K562 (cell line): ENCODE measurements around the gene SLC1A7. TPM values are rescaled to one million over a fixed set of nuclear protein-coding genes. Genes with fewer than 3 reads are reported as not detected.

ENCODE experiments used
- ATAC-seq: fragments of 200-7000 bp; cut with Tn5 transposase; 3 replicates; pipeline ENCODE4 v1.9.1; 2020; ENCODE audit warnings: moderate library complexity
- BruUV-seq: library from RNA; stranded (reverse); fragments of 400-500 nt; replicated peaks from 2 replicates; lab custom pipeline; 2021; lab: Mats Ljungman, UMichigan
- CTCF ChIA-PET: fragments of 300-600 bp; formaldehyde crosslinking; extraction: SDS; loops from one replicate; lab custom pipeline; 2021; ENCODE audit warnings: low intra/inter-chr PET ratio; lab: Yijun Ruan, JAX
- POLR2A ChIA-PET: fragments of 300-600, 350-650 bp; sonication (Branson Sonifier 250); formaldehyde crosslinking; extraction: SDS; loops from one replicate; lab custom pipeline; 2021; ENCODE audit warnings: antibody characterized with exemption, inconsistent platforms; lab: Yijun Ruan, JAX
- DNase-seq, 4 experiments: peaks; one replicate each; pipeline versions ENCODE4 v3.0.0 to v3.0.0-alpha.2; 2011 to 2018; ENCODE audit warnings: low spot score in 3 of 4, mixed read lengths in 3 of 4; ENCODE audit errors: extremely low read depth in 1 of 4
- FAIRE-seq: peaks from 2 replicates; lab custom pipeline; 2011; peaks lifted over from hg19 to GRCh38; lab: Jason Lieb, UNC
- H2AFZ ChIP-seq: 2 replicates; pipeline ENCODE4 v1.6.0; 2011; ENCODE audit warnings: low read depth, low read length, control low read depth, inconsistent platforms
- H3K27ac ChIP-seq: fragments of 200-600 bp; 3 replicates; pipeline ENCODE4 v1.8.0; 2011; ENCODE audit warnings: low read depth, mild to moderate bottlenecking, control low read depth, inconsistent platforms, low read length, moderate library complexity, mixed read lengths; ENCODE audit errors: extremely low read depth
- H3K27me3 ChIP-seq, 2 experiments: fragments of 300-600 bp in 1 of 2; 2 replicates in 1 of 2; 3 replicates in 1 of 2; pipeline versions ENCODE4 v1.6.0 to v1.8.0; 2011; ENCODE audit warnings: inconsistent platforms in 2 of 2, low read length in 2 of 2, mild to moderate bottlenecking in 1 of 2, mixed read lengths in 1 of 2, moderate library complexity in 1 of 2; ENCODE audit not compliant: control insufficient read depth in 2 of 2, insufficient read depth in 2 of 2
- H3K36me3 ChIP-seq: fragments of 300-600 bp; 3 replicates; pipeline ENCODE4 v1.8.0; 2011; ENCODE audit warnings: mild to moderate bottlenecking, low read length, inconsistent platforms; ENCODE audit not compliant: control insufficient read depth, insufficient read depth
- H3K4me1 ChIP-seq, 2 experiments: fragments of 200-600 bp in 1 of 2; replicated peaks in 1 of 2; 2 replicates in 1 of 2; 3 replicates in 1 of 2; pipeline versions ENCODE4 v1.5.1 to v1.8.0; 2011; ENCODE audit warnings: inconsistent platforms in 2 of 2, low read length in 2 of 2, mild to moderate bottlenecking in 1 of 2, mixed read lengths in 1 of 2, moderate library complexity in 1 of 2; ENCODE audit not compliant: control insufficient read depth in 2 of 2, insufficient read depth in 2 of 2
- H3K4me2 ChIP-seq: 2 replicates; pipeline ENCODE4 v1.6.1; 2011; ENCODE audit warnings: low read length, control low read depth, inconsistent platforms, mixed read lengths; ENCODE audit not compliant: insufficient read depth
- H3K4me3 ChIP-seq: fragments of 200-600 bp; sonication (generic), shearing (Covaris generic); 2 replicates; pipeline ENCODE4 v1.5.1; 2016; ENCODE audit warnings: control low read depth, inconsistent platforms
- H3K79me2 ChIP-seq: fragments of 200-600 bp; 3 replicates; pipeline ENCODE4 v1.8.0; 2011; ENCODE audit warnings: low read length, inconsistent platforms; ENCODE audit not compliant: control insufficient read depth, insufficient read depth
- H3K9ac ChIP-seq, 2 experiments: 2 replicates each; pipeline versions ENCODE4 v1.6.0 to v1.6.1; 2011; ENCODE audit warnings: low read depth in 2 of 2, low read length in 2 of 2, control low read depth in 1 of 2, inconsistent platforms in 1 of 2, mild to moderate bottlenecking in 1 of 2, mixed read lengths in 1 of 2; ENCODE audit not compliant: insufficient read depth in 1 of 2
- H3K9me1 ChIP-seq: one replicate; pipeline ENCODE4 v1.6.0; 2011; ENCODE audit warnings: inconsistent platforms, mild to moderate bottlenecking, low read length, moderate library complexity; ENCODE audit not compliant: control insufficient read depth, insufficient read depth
- H3K9me3 ChIP-seq: replicated peaks from 2 replicates; pipeline ENCODE4 v1.5.1; 2011; ENCODE audit warnings: low read depth, low read length, inconsistent platforms; ENCODE audit not compliant: control insufficient read depth, insufficient read depth
- H4K20me1 ChIP-seq: replicated peaks from 2 replicates; pipeline ENCODE4 v1.6.1; 2011; ENCODE audit warnings: low read length, inconsistent platforms, mixed read lengths; ENCODE audit not compliant: control insufficient read depth, insufficient read depth
- BRD4 ChIP-seq: fragments of 200-600 bp; sonication (generic); IDR thresholded peaks from 2 replicates; pipeline ENCODE4 v1.6.1; 2017; ENCODE audit warnings: inconsistent platforms
- CAMTA2 ChIP-seq: fragments of 250-450 bp; sonication (Bioruptor Pico); conservative IDR thresholded peaks from 2 replicates; pipeline ENCODE4 v1.5.1; 2022
- EHMT2 ChIP-seq: fragments of 450-650 bp; IDR thresholded peaks from 2 replicates; pipeline ENCODE4 v1.6.1; 2018; ENCODE audit warnings: antibody characterized with exemption
- ELF1 ChIP-seq: fragments of 200-800 bp; sonication (Bioruptor generic); IDR thresholded peaks from 2 replicates; pipeline ENCODE4 v1.6.1; 2016; ENCODE audit warnings: missing genetic modification characterization, missing compliant biosample characterization
- ETV5 ChIP-seq: sonication (generic); formaldehyde crosslinking; IDR thresholded peaks from 2 replicates; pipeline ENCODE4 v1.4.0; 2020; ENCODE audit warnings: low read depth, mild to moderate bottlenecking, missing genetic modification reagents
- FIP1L1 ChIP-seq: fragments of 200-400 bp; formaldehyde crosslinking; IDR thresholded peaks from 2 replicates; pipeline ENCODE4 v1.6.1; 2018; ENCODE audit warnings: mild to moderate bottlenecking, low read depth, low read length; ENCODE audit not compliant: poor library complexity, severe bottlenecking
- FOXP1 ChIP-seq: sonication (generic); formaldehyde crosslinking; IDR thresholded peaks from 2 replicates; pipeline ENCODE4 v1.8.0; 2022; ENCODE audit warnings: mild to moderate bottlenecking, missing genetic modification reagents
- HNRNPL ChIP-seq: fragments of 200-400 bp; formaldehyde crosslinking; IDR thresholded peaks from 2 replicates; pipeline ENCODE4 v1.6.1; 2017; ENCODE audit warnings: low read depth, mild to moderate bottlenecking, low read length
- ILK ChIP-seq: fragments of 450-650 bp; IDR thresholded peaks from 2 replicates; pipeline ENCODE4 v1.6.1; 2016; ENCODE audit warnings: missing genetic modification characterization, low read depth, mild to moderate bottlenecking, missing compliant biosample characterization, moderate library complexity, borderline replicate concordance
- KLF13 ChIP-seq: fragments of 450-650 bp; IDR thresholded peaks from 2 replicates; pipeline ENCODE4 v1.6.1; 2016; ENCODE audit warnings: missing genetic modification characterization, low read depth, mild to moderate bottlenecking, missing compliant biosample characterization, moderate library complexity, borderline replicate concordance
- MTA2 ChIP-seq: fragments of 450-650 bp; IDR thresholded peaks from 2 replicates; pipeline ENCODE4 v1.6.1; 2016; ENCODE audit warnings: low read depth
- NCOA2 ChIP-seq, 2 experiments: fragments of 450-650 bp; IDR thresholded peaks; 2 replicates each; pipeline ENCODE4 v1.6.1; 2018; ENCODE audit warnings: mild to moderate bottlenecking in 2 of 2, moderate library complexity in 1 of 2; ENCODE audit not compliant: partially characterized antibody in 2 of 2
- PHF20 ChIP-seq: fragments of 450-650 bp; IDR thresholded peaks from 2 replicates; pipeline ENCODE4 v1.6.1; 2018; ENCODE audit not compliant: partially characterized antibody
- SOX6 ChIP-seq: fragments of 450-650 bp; IDR thresholded peaks from 2 replicates; pipeline ENCODE4 v1.6.1; 2014; ENCODE audit warnings: mild to moderate bottlenecking
- TAL1 ChIP-seq: fragments of 450-650 bp; IDR thresholded peaks from 2 replicates; pipeline ENCODE4 v1.6.1; 2016; ENCODE audit warnings: mild to moderate bottlenecking
- WHSC1 ChIP-seq: IDR thresholded peaks from one replicate; pipeline ENCODE4 v1.6.1; 2012; ENCODE audit warnings: low read length, control low read depth, inconsistent platforms
- ZNF175 ChIP-seq: fragments of 200-800 bp; sonication (Bioruptor generic); IDR thresholded peaks from 2 replicates; pipeline ENCODE4 v1.6.1; 2016; ENCODE audit warnings: low read depth, mild to moderate bottlenecking, missing genetic modification characterization, missing compliant biosample characterization
- ZNF354B ChIP-seq: fragments of 250-450 bp; sonication (Bioruptor Pico); IDR thresholded peaks from 2 replicates; pipeline ENCODE4 v1.4.0; 2020
- WGBS: fragments of 100-300 bp; shearing (Covaris generic); methylation state at CpG from one replicate; pipeline ENCODE4 v1.1.6; 2016; ENCODE audit warnings: low coverage, mixed read lengths; ENCODE audit not compliant: insufficient coverage; ENCODE audit errors: missing lambda C conversion rate; 5-methylcytosine and 5-hydroxymethylcytosine counted together
- in situ Hi-C: fragments of 300-500 bp; cut with MboI; formaldehyde crosslinking; loops from 4 replicates; pipeline ENCODE4 v1.15.0; 2018; ENCODE audit warnings: inconsistent platforms, mixed read lengths
- intact Hi-C: fragments of 100-400 bp; cut with micrococcal nuclease; formaldehyde crosslinking; loops from 2 replicates; pipeline ENCODE4 v1.14.2; 2022
- polyA plus RNA-seq, 8 experiments: library from polyadenylated mRNA; depleted of rRNA in 4 of 8; stranded (reverse) in 5 of 8; unstranded in 3 of 8; fragments of >200 nt; fragmentation: Nextera tagmentation in 2 of 8; fragmentation: Illumina TruSeq in 1 of 8; extraction: Ambion mirVana in 2 of 8; extraction: Trizol in 1 of 8; gene quantifications; 2 replicates each; pipeline versions ENCODE4 v1.2.1 to v1.2.3, GENCODE V29; 2011 to 2014; ENCODE audit warnings: inconsistent platforms in 1 of 8, missing spikeins in 1 of 8
- total RNA-seq, 7 experiments: library from RNA; depleted of rRNA in 6 of 7; stranded (reverse); fragments of >200 nt in 6 of 7; fragmentation: Illumina TruSeq in 2 of 7; extraction: Trizol in 2 of 7; gene quantifications; 2 replicates each; pipeline versions ENCODE4 v1.2.1 to v1.2.3, GENCODE V29; 2011 to 2021; ENCODE audit warnings: low replicate concordance in 1 of 7
- TF ChIP-seq, protein P1 (sequence below): sonication (generic); formaldehyde crosslinking; IDR thresholded peaks from 2 replicates; pipeline ENCODE4 v1.8.1; 2022; ENCODE audit warnings: missing genetic modification reagents
- TF ChIP-seq, protein P2 (sequence below): IDR thresholded peaks from 2 replicates; pipeline ENCODE4 v1.6.1; 2011; ENCODE audit warnings: borderline replicate concordance, low read depth, mild to moderate bottlenecking, moderate library complexity, low read length; ENCODE audit not compliant: insufficient read depth, poor library complexity, severe bottlenecking

The SLC1A7 gene
- total and polyA plus RNA-seq, 9 of the 15 experiments (the other 6 are each of a cell fraction or from before 2014, with no cell fraction given): 0.07 TPM; not detected in 8

DNA sequence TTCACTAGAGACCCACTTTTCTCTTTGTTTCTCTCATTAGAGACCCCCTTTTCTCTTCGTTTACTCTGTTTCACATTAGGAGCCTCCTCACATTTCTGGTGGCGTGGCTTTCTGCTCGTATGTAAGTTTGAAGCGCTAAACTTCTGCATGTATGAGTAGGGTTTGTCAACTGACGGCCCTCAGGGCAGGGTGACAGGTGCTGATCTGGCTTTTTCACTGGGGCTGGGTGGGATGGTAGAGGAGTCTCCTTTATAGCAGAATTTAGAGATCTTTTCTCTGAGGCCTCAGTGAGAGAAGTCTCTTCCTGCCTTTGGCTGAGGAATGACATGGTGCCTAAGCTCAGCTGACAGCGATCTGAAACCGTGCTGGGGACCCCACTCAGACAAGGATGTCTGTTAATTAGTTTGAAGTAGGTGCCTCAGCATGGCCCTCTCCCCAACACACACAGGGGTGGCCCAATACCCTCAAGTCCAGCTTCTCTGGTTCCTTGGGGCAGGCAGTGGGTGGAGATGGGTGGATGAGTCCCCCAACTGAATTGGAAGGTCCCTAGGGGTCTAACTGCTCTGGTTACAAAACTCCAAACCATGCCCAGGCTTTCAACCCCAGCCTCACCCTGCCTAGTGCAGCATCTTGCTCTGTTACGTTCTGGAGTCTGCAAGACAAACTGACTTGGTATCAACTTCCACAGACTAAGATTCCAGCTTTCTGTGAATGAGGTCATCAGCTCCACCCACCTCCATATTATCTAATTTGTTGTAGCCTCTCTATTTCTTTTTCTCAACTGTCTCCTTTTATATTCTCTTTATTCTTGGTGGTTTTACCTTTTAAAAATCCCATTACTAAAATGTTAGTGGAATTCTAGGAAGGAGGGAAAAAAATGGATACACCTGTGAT lies 3.2 kb downstream of the SLC1A7 start:
- DNase-seq (no peak), FAIRE-seq (no peak), ATAC-seq (no peak)
- H3K79me2 ChIP-seq: no peaks in the 10 kb centered on the region
- peaks cover 5 to 9% of the 10 kb centered on the region in 2 experiments for H3K4me1 ChIP-seq
- BruUV-seq: no TSS peak
- intact Hi-C loops: no loop called here
- H3K36me3 ChIP-seq: no peaks in the 10 kb centered on the region
- no peak for TF ChIP-seq TAL1
- no peak for TF ChIP-seq HNRNPL
- no peak for TF ChIP-seq ZNF354B (CRISPR knock-in tag)
- no peak for TF ChIP-seq PHF20
- TF ChIP-seq ETV5: no peak
- no peak for TF ChIP-seq BRD4
- no peak for TF ChIP-seq EHMT2
- TF ChIP-seq ZNF175 (CRISPR knock-in tag): no peak
- TF ChIP-seq, protein P1, sequence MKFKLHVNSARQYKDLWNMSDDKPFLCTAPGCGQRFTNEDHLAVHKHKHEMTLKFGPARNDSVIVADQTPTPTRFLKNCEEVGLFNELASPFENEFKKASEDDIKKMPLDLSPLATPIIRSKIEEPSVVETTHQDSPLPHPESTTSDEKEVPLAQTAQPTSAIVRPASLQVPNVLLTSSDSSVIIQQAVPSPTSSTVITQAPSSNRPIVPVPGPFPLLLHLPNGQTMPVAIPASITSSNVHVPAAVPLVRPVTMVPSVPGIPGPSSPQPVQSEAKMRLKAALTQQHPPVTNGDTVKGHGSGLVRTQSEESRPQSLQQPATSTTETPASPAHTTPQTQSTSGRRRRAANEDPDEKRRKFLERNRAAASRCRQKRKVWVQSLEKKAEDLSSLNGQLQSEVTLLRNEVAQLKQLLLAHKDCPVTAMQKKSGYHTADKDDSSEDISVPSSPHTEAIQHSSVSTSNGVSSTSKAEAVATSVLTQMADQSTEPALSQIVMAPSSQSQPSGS (CRISPR knock-in tag): no peak
- TF ChIP-seq ELF1 (tag): no peak
- no peak for TF ChIP-seq SOX6
- no peak for TF ChIP-seq KLF13 (tag)
- no peak for TF ChIP-seq FIP1L1
- no peak for TF ChIP-seq ILK (tag)
- no peak for TF ChIP-seq WHSC1
- TF ChIP-seq NCOA2 (IDR thresholded peaks at IDR 0.05; ENCODE audit: partially characterized antibody in 2 of 2): no peak
- TF ChIP-seq MTA2: no peak
- TF ChIP-seq CAMTA2 (CRISPR knock-in tag): no peak
- no peak for TF ChIP-seq FOXP1 (CRISPR knock-in tag)
- TF ChIP-seq, protein P2, sequence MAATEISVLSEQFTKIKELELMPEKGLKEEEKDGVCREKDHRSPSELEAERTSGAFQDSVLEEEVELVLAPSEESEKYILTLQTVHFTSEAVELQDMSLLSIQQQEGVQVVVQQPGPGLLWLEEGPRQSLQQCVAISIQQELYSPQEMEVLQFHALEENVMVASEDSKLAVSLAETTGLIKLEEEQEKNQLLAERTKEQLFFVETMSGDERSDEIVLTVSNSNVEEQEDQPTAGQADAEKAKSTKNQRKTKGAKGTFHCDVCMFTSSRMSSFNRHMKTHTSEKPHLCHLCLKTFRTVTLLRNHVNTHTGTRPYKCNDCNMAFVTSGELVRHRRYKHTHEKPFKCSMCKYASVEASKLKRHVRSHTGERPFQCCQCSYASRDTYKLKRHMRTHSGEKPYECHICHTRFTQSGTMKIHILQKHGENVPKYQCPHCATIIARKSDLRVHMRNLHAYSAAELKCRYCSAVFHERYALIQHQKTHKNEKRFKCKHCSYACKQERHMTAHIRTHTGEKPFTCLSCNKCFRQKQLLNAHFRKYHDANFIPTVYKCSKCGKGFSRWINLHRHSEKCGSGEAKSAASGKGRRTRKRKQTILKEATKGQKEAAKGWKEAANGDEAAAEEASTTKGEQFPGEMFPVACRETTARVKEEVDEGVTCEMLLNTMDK: no peak
- H3K4me2 ChIP-seq: no peak overlapping the region
- no peaks in the 10 kb centered on the region for H4K20me1 ChIP-seq
- in situ Hi-C loops: no loop called here
- peaks cover 6% of the 10 kb centered on the region for H3K9me3 ChIP-seq
- no peak overlapping the region for H2AFZ ChIP-seq
- H3K27ac ChIP-seq: no peak overlapping the region
- CTCF ChIA-PET: no interaction called here
- H3K27me3 ChIP-seq: peaks cover 0 to 2% of the 10 kb centered on the region in 2 experiments; a peak in 2 of 5 replicates
- 51% methylated on average over 8 of the region's 8 CpGs for WGBS
- POLR2A ChIA-PET: interaction anchor here (0.6 to 0.8 kb wide), 3 partner anchors 26 to 1184 kb away, joined by 3 to 4 read pairs (median 3); no protein-coding TSS in a partner anchor
- H3K4me3 ChIP-seq: no peak overlapping the region
- H3K9ac ChIP-seq: no peak overlapping the region
- H3K9me1 ChIP-seq: no peaks in the 10 kb centered on the region
